Erythroblast (primary cell): ENCODE results near the gene KCNT1.

Experiments
- DNase-seq, 2 experiments: peaks; one replicate each; lab custom pipeline; 2025; lab: John Stamatoyannopoulos, UW
- GATA1 ChIP-seq: IDR thresholded peaks from 2 replicates; pipeline ENCODE4 v1.6.1; 2011; ENCODE audit warnings: low read depth, mild to moderate bottlenecking, control low read depth, low read length, moderate library complexity
- POLR2A ChIP-seq: IDR thresholded peaks from 2 replicates; pipeline ENCODE4 v1.6.1; 2011; ENCODE audit warnings: mild to moderate bottlenecking, low read length

The KCNT1 gene

GRCh38 chr9:135743546-135744332, 41.8 kb downstream of the KCNT1 start:
- no peak for TF ChIP-seq POLR2A

GRCh38 chr9:135744333-135745070, 42.5 kb downstream of the KCNT1 start:
- TF ChIP-seq GATA1 (no peak), POLR2A (no peak)
- no peak for DNase-seq

More at GRCh38 chr9:135743546-135744332, 41.8 kb downstream of the KCNT1 start:
- no peak for DNase-seq

GRCh38 chr9:135745189-135745588, 43.2 kb downstream of the KCNT1 start:
- DNase-seq, result no peak
- TF ChIP-seq GATA1 (no peak), POLR2A (no peak)

- TF ChIP-seq POLR2A, result no peak
- TF ChIP-seq GATA1, result no peak
- DNase-seq, result no peak
These were observed 43.8 kb downstream of the KCNT1 start for GRCh38 chr9:135745686-135746324.

- no peak for DNase-seq
- no peak for TF ChIP-seq GATA1
- TF ChIP-seq POLR2A, result no peak
These were observed 44.6 kb downstream of the KCNT1 start for GRCh38 chr9:135746565-135746964.

GRCh38 chr9:135747311-135747710, 45.3 kb downstream of the KCNT1 start:
- TF ChIP-seq POLR2A (no peak), GATA1 (no peak)

GRCh38 chr9:135748676-135749075, 46.7 kb downstream of the KCNT1 start:
- TF ChIP-seq POLR2A, result no peak
- no peak for TF ChIP-seq GATA1
- no peak for DNase-seq

More at GRCh38 chr9:135747311-135747710, 45.3 kb downstream of the KCNT1 start:
- no peak for DNase-seq

- no peak for TF ChIP-seq POLR2A
- TF ChIP-seq GATA1, result no peak
- DNase-seq, result no peak
These were observed 47.4 kb downstream of the KCNT1 start for GRCh38 chr9:135749171-135750045.

GRCh38 chr9:135750786-135751185, 48.8 kb downstream of the KCNT1 start:
- no peak for TF ChIP-seq GATA1
- no peak for TF ChIP-seq POLR2A
- no peak for DNase-seq

- no peak for DNase-seq
- TF ChIP-seq POLR2A, result no peak
- no peak for TF ChIP-seq GATA1
These were observed 49.5 kb downstream of the KCNT1 start for GRCh38 chr9:135751501-135751900.

- TF ChIP-seq GATA1, result no peak
- no peak for TF ChIP-seq POLR2A
- no peak for DNase-seq
These were observed 50.6 kb downstream of the KCNT1 start for GRCh38 chr9:135752281-135753204.
